AG09319 (cell line): ENCODE data around the gene MAD1L1.
"Not testable (repeated sequence)": the region's sequence is repeated elsewhere in the genome, so short reads cannot be mapped to it uniquely, and the experiment has no call there.

ENCODE experiments used
- DNase-seq: peaks from one replicate; pipeline ENCODE4 v3.0.0-alpha.2; 2010; ENCODE audit warnings: low read depth; ENCODE audit errors: extremely low read depth
- CTCF ChIP-seq: IDR thresholded peaks from 2 replicates; pipeline ENCODE4 v1.5.1; 2011; ENCODE audit warnings: low read depth, mild to moderate bottlenecking, inconsistent platforms, low read length, moderate library complexity

Gene MAD1L1

GRCh38 chr7:1844951-1845390, 387.8 kb downstream of the MAD1L1 start:
- DNase-seq, result no peak
- TF ChIP-seq CTCF, result no peak

- no peak for DNase-seq
- TF ChIP-seq CTCF, result no peak; the same call in 1 of the 2 replicates
These were observed 388.3 kb downstream of the MAD1L1 start for GRCh38 chr7:1844336-1844950.

GRCh38 chr7:1843921-1844335, 388.8 kb downstream of the MAD1L1 start:
- DNase-seq, result no peak
- no peak for TF ChIP-seq CTCF

- DNase-seq, result no peak
- TF ChIP-seq CTCF, result no peak
These were observed 389.4 kb downstream of the MAD1L1 start for GRCh38 chr7:1843271-1843861.

- TF ChIP-seq CTCF, result no peak
- DNase-seq, result no peak
These were observed 390.2 kb downstream of the MAD1L1 start for GRCh38 chr7:1842321-1843221.

GRCh38 chr7:1841286-1842021, 391.3 kb downstream of the MAD1L1 start:
- DNase-seq, result not testable (repeated sequence)

GRCh38 chr7:1840744-1841143, 392.0 kb downstream of the MAD1L1 start:
- not testable (repeated sequence) for DNase-seq

GRCh38 chr7:1839701-1840100, 393.0 kb downstream of the MAD1L1 start:
- DNase-seq, result no peak
- no peak for TF ChIP-seq CTCF

- DNase-seq, result not testable (repeated sequence)
These were observed 393.7 kb downstream of the MAD1L1 start for GRCh38 chr7:1838911-1839531.

- not testable (repeated sequence) for DNase-seq
These were observed 394.2 kb downstream of the MAD1L1 start for GRCh38 chr7:1838544-1838872.
